ENCODE results near the gene ATG16L2. TPM values are rescaled to one million over a fixed set of nuclear protein-coding genes. Genes with fewer than 3 reads are reported as not detected.
"Not testable (repeated sequence)": the region's sequence is repeated elsewhere in the genome, so short reads cannot be mapped to it uniquely, and the experiment has no call there.

Gene ATG16L2
- polyA plus RNA-seq, 12 donors = 11.5 to 51.0 (median 15.1) TPM; not detected in 1

DNA sequence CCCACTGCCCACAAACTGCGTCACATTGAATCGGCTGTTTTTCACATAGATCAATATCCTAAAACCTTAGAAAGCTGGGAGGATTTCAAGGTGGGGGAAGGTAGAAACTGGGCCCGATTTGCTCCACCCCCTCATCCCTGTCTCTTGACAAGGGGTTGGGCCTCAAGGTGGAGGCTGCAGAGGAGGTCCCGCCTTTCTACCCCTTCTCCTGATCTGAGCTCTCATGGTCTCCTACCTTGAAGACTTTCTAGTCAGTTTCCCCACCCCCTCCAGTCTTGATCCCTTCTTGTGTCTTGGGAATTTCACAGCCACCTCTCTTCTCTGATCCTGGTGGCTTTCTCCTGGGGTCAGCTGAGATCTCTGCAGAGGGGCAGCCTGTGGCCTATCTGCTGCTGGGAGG lies 15.8 kb upstream of the ATG16L2 start:
- DNase-seq = no peak

DNA sequence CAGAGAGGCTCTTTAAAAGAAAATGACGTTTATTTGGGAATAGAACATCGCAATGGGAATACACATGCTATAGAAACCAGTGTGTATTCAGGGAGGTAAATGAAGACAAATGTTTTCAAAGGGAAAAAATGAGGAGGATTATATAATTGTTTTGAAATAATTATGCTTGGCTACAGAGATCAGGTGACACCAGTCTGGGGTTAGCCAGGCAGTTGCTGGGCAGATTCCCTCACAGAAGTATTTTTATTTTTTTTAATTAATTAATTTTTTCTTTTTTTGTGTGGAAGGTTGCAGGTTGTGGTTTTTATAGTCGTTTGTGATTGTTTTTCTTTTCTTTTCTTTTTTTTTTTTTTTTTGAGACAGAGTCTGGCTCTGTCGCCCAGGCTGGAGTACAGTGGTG lies 14.8 kb upstream of the ATG16L2 start:
- no peak for DNase-seq

- no peak for DNase-seq
Measured at GRCh38 chr11:72802822-72803221, 11.4 kb upstream of the ATG16L2 start.

DNA sequence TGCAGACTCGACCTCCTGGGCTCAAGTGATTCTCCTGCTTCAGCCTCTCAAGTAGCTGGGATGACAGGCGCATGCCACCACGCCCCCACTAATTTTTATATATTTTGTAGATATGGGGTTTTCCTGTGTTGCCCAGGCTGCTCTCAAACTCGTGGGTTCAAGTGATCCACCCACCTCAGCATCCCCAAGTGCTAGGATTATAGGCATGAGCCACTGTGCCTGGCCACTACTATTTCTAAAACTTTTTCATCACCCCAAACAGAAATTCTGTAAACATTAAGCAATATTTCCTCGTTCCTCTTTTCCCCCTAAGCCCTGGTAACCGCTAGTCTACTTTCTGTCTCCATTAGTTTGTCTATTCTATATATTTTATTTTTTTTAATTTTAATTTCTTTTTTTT lies 9.0 kb upstream of the ATG16L2 start:
- no peak for DNase-seq

DNA sequence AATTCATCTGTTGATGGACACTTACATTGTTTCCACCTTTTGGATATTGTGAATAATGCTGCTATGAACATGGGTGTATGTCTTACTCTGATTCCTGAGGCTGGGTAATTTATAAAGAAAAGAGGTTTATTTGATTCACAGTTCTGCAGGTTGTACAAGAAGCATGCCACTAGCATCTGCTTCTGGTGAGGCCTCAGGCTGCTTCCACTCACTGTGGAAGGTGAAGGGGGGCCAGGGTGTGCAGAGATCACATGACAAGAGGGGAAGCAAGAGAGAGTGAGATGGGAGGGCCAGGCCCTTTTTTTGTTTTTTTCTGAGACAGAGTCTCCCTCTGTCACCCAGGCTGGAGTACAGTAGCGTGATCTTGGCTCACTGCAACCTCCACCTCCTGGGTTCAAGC lies 7.8 kb upstream of the ATG16L2 start:
- DNase-seq = not testable (repeated sequence)

DNA sequence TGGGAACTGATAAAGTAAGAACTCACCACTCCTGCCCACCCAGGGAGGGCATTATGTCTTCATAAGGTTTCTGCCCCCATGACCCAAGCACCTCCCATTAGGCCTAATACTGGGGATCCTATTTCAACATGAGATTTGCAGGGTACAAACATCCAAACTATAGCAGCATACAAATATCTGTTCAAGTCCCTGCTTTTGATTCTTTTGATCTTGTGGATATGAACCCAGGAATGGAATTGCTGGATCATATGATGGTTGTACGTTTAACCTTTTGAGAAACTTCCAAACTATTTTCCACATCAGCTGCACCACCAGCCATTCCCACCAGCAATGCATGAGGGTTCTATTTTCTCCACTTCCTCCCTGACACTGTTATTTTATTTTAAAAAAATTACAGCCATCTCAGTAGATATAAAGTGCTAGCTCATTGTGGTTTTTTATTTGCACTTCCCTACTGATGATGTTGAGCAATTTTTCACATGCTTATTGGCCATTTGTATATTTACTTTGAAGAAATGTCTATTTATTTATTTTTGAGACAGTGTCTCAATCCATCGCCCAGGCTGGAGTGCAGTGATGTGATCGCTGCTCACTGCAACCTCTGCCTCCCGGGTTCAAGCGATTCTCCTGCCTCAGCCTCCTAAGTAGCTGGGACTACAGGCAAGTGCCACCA lies 7.1 kb upstream of the ATG16L2 start:
- no peak for DNase-seq

DNA sequence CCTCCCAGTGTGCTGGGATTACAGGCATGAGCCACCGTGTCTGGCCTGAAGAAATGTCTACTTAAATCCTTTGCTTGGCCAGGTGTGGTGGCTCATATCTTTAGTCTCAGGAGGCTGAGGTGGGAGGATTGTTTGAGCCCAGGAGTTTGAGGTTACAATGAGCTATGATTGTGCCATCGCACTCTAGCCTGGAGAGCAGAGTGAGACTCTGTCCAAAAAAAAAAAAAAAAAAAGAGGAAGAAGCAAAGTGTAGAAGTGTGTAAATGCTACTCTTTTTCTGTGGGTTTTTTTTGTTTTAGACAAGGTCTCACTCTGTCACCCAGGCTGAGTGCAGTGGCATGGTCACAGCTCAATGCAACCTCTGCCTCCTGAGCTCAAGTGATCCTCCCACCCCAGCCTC lies 6.4 kb upstream of the ATG16L2 start:
- no peak for DNase-seq

- DNase-seq = no peak
Measured at GRCh38 chr11:72808331-72808798, 5.8 kb upstream of the ATG16L2 start.

- DNase-seq = not testable (repeated sequence)
Measured at GRCh38 chr11:72811686-72812085, 2.5 kb upstream of the ATG16L2 start.

DNA sequence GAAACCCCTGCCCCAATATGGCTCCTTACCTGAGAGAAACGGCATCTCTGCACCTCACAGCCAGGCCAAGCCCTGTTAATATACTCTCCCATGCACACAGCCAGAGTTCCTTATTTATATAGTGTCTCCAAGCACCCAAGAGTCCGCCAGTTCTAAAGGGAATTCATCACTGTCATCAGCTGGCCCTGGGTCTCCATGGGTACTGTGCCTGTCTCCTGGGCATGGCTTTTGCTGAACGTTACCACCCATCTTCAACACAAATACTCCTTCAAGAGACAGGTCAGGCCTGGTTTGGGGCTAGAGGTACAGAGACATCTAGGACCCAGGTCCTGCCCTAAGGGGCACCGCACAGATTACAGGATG lies 1.6 kb upstream of the ATG16L2 start:
- no peak for DNase-seq

- no peak for DNase-seq
Measured at GRCh38 chr11:72812967-72813739, 1.1 kb upstream of the ATG16L2 start.

GRCh38 chr11:72813740-72814285 lies 398 bp upstream of the ATG16L2 start:
- peak; percentile 86 for DNase-seq

- no peak for DNase-seq
Measured at GRCh38 chr11:72815110-72815618, 953 bp downstream of the ATG16L2 start.

GRCh38 chr11:72816404-72816990 lies 2.3 kb downstream of the ATG16L2 start:
- DNase-seq = no peak

- DNase-seq = no peak
Measured at GRCh38 chr11:72817966-72818365, 3.8 kb downstream of the ATG16L2 start.

- DNase-seq = no peak
Measured at GRCh38 chr11:72818971-72819370, 4.8 kb downstream of the ATG16L2 start.

DNA sequence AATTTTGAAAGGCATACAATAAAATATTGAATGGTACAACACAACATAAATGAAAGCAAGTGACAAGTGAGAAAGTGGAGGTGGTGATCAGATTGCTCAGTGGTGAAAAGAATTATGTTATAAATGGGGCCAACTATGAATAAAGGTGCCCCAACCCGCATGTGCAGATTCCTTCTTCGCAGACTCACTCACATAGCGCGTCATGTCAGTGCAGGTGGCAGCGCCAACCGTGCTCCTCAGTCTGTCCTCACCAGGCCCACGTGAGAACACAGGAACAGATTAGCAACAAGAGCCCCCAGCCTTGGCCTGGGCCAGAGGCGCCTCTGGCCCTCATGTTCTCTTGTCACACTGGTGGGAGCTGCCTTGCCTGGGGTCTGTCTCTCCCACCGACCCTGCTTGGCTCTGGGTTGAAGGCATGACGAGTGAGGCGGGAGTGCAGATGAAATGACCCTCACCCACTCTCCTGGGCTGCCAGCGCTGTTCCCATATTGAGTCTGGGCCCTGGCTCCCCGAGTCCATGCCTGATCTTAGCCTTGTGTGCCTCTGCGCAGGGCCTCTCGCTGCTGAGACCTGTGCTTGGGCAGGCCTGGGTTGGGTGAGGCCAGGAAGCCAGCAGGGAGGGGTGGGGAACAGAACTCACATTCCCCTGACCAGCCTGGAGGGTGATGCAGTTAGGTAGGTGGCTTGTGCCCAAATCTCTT lies 6.4 kb downstream of the ATG16L2 start:
- DNase-seq = no peak

- no peak for DNase-seq
Measured at GRCh38 chr11:72821221-72821919, 7.2 kb downstream of the ATG16L2 start.

GRCh38 chr11:72821920-72822799 lies 7.9 kb downstream of the ATG16L2 start:
- peak; percentile 92 for DNase-seq

Measured in muscle of arm (tissue), 12 donors.